Osteocyte (in vitro differentiated cells): ENCODE results near the gene BBX. TPM values are rescaled to one million over a fixed set of nuclear protein-coding genes. Genes with fewer than 3 reads are reported as not detected.

Experiments
- DNase-seq: peaks from one replicate; pipeline ENCODE4 v3.0.0; 2021; ENCODE audit warnings: mixed read lengths; ENCODE audit not compliant: unreplicated experiment; ENCODE audit errors: extremely low spot score
- H3K27ac Mint-ChIP-seq: one replicate; pipeline ENCODE4 v1.8.0; 2021; ENCODE audit warnings: mild to moderate bottlenecking, mixed read lengths; ENCODE audit not compliant: unreplicated experiment
- H3K27me3 Mint-ChIP-seq: one replicate; pipeline ENCODE4 v1.8.0; 2021; ENCODE audit warnings: mixed read lengths; ENCODE audit not compliant: unreplicated experiment
- H3K36me3 Mint-ChIP-seq: one replicate; pipeline ENCODE4 v1.8.0; 2021; ENCODE audit warnings: mixed read lengths; ENCODE audit not compliant: unreplicated experiment
- H3K4me1 Mint-ChIP-seq: one replicate; pipeline ENCODE4 v1.8.0; 2021; ENCODE audit warnings: mixed read lengths; ENCODE audit not compliant: unreplicated experiment
- H3K4me3 Mint-ChIP-seq: one replicate; pipeline ENCODE4 v1.8.0; 2021; ENCODE audit warnings: mild to moderate bottlenecking, moderate library complexity, mixed read lengths; ENCODE audit not compliant: unreplicated experiment
- H3K9me3 Mint-ChIP-seq: one replicate; pipeline ENCODE4 v1.8.0; 2021; ENCODE audit warnings: mixed read lengths; ENCODE audit not compliant: unreplicated experiment
- total RNA-seq: library from RNA; stranded (reverse); gene quantifications from 2 replicates; pipeline ENCODE4 v1.2.1, GENCODE V29; 2021
- TF ChIP-seq, protein P1 (sequence below): fragments of 200-600 bp; sonication (generic); IDR thresholded peaks from 2 replicates; pipeline ENCODE4 v1.5.0; 2021; ENCODE audit warnings: antibody characterized with exemption, mild to moderate bottlenecking, moderate library complexity

BBX gene
- total RNA-seq, 1 donor from 2014 or later: 92.2 TPM

DNA sequence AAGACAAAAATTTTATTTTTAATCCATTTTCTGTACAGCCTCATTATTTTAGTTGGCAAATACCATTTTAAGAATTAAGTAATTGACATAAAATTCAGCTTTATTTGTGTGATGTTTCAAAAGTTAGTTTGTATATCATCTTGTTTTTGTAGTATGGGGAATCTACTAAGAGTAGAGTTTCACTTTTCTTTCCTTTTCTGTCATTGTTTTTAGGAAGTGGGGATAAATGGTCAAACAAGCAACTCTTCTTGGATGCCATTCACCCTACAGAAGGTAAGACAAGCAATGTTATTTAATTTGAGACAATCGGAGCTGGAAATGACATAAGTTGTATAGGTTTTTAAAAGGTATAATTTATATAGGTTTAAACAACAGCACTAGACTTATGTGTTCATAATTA is 268.3 kb downstream of the BBX start:
- no peak overlapping the region for H3K4me3 Mint-ChIP-seq
- TF ChIP-seq, protein P1, sequence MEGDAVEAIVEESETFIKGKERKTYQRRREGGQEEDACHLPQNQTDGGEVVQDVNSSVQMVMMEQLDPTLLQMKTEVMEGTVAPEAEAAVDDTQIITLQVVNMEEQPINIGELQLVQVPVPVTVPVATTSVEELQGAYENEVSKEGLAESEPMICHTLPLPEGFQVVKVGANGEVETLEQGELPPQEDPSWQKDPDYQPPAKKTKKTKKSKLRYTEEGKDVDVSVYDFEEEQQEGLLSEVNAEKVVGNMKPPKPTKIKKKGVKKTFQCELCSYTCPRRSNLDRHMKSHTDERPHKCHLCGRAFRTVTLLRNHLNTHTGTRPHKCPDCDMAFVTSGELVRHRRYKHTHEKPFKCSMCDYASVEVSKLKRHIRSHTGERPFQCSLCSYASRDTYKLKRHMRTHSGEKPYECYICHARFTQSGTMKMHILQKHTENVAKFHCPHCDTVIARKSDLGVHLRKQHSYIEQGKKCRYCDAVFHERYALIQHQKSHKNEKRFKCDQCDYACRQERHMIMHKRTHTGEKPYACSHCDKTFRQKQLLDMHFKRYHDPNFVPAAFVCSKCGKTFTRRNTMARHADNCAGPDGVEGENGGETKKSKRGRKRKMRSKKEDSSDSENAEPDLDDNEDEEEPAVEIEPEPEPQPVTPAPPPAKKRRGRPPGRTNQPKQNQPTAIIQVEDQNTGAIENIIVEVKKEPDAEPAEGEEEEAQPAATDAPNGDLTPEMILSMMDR: no peak
- no peak overlapping the region for H3K27ac Mint-ChIP-seq
- no peak for DNase-seq
- no peaks in the 10 kb centered on the region for H3K27me3 Mint-ChIP-seq
- H3K36me3 Mint-ChIP-seq: peaks cover 48% of the 10 kb centered on the region
- peaks cover 11% of the 10 kb centered on the region for H3K4me1 Mint-ChIP-seq
- peaks cover 8% of the 10 kb centered on the region for H3K9me3 Mint-ChIP-seq

DNA sequence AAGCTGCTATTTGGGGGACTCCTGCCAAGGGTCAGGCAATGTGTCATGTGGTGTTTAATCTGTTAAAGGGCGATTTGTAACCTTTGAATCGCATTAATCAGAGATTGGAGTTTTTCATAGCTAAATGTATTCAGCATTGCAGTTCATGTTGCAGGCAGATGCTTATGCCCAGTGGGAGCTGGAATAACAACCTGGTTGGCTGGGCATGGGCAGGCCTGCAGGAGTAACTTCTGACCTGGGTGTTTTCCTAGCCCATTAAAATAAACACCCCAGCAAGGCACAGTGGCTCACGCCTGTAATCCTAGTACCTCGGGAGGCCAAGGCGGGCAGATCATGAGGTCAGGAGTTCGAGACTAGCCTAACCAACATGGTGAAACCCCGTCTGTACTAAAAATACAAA is 268.7 kb downstream of the BBX start:
- Mint-ChIP-seq H3K27ac (no peak overlapping the region), H3K36me3 (peaks cover 44% of the 10 kb centered on the region), H3K4me3 (no peak overlapping the region), H3K27me3 (no peaks in the 10 kb centered on the region), H3K4me1 (peaks cover 12% of the 10 kb centered on the region), H3K9me3 (peaks cover 8% of the 10 kb centered on the region)
- TF ChIP-seq, protein P1: no peak
- no peak for DNase-seq

DNA sequence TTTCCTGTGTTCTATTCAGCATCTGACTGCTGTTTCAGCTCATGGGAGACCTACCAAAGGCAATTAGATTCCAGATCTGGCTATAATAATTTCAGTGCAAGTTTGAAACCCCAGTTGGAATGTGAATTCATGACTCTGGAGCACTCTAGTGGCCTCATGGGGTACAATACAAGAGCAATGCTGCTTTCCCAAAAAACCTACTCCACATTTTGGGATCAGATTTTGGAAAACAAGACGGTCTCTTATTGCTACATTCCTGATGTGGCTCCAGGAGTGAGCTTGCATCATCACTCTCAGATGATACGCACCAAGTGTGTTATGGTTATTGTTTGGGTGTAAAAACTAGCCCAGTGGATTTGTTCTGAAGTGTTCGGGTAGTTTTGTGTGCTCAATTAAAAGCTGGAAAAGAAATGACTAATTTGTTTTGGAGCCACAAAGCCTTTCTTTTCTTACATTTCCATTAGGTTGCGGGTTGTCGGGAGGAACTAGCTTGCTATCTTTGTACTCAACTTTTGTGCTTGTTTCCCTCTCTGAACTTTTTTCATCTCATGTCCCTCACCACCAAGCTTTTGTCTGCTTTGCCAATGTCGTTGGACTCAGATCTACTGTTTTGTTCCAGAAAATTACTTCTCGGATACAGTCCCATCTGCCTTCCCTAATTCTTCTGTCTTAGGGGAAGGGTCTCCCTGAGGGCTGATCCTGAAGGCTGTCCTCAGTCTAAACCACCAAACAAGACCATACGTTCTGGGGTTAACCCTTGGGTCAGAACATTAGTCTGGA is 272.1 kb downstream of the BBX start:
- Mint-ChIP-seq H3K4me3 (no peak overlapping the region), H3K27ac (no peak overlapping the region), H3K36me3 (peaks cover 48% of the 10 kb centered on the region), H3K9me3 (peaks cover 8% of the 10 kb centered on the region), H3K4me1 (peaks cover 35% of the 10 kb centered on the region), H3K27me3 (no peaks in the 10 kb centered on the region)
- no peak for DNase-seq
- TF ChIP-seq, protein P1: no peak

DNA sequence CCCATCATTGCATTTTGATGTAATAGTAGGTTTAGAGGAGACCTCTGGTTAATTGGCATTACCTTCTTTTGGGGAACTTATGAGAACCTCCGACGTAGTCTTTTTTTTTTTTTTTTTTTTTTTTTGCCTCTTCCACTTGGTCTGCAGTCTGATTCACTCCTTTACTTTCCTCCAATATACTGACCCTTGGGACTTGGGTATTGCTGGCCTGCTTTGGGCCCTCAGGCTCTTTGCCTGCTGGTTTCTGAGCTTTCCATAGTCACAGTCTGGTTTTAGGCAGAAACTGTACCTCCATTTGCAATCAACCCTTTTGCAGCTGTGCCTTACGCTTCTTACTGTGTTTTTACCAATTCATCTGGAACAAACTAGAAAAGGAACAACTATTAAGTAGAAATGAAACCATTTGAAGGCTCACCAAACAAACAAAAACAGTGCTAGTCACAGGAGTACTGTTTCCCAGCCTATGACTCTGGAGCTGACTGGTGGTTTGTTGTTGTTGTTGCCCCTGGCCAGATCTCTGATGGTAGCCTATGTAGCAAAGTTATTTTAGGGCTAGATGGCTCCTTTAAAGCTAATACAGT is 272.8 kb downstream of the BBX start:
- H3K4me1 Mint-ChIP-seq: peaks cover 42% of the 10 kb centered on the region
- TF ChIP-seq, protein P1: no peak
- H3K36me3 Mint-ChIP-seq: peaks cover 44% of the 10 kb centered on the region
- DNase-seq: no peak
- H3K4me3 Mint-ChIP-seq: no peak overlapping the region
- H3K27ac Mint-ChIP-seq: peak overlapping the region; percentile 73
- peaks cover under 1% of the 10 kb centered on the region for H3K9me3 Mint-ChIP-seq
- no peaks in the 10 kb centered on the region for H3K27me3 Mint-ChIP-seq

DNA sequence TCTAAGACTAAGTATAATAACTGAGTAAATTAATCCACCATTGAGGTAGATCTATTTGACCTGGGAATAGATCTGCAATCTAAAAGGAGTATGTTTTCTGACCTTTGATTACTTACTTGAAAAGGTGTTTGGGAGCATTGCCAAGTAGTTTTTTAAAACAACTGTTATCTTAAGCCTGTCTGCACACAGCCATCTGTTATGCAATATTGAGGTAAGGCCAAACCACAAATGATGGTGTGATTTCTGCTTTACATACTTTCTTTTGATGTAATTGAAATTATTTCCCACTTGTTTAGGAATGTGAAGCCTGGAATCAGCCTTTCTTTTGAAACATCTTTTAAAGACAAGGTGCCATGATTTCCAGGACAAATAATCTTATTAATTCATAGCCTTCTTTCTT is 274.0 kb downstream of the BBX start:
- DNase-seq: no peak
- peaks cover 48% of the 10 kb centered on the region for H3K4me1 Mint-ChIP-seq

More for the DNA sequence above, 274.0 kb downstream of the BBX start:
- Mint-ChIP-seq H3K9me3 (no peaks in the 10 kb centered on the region), H3K4me3 (no peak overlapping the region), H3K36me3 (peaks cover 46% of the 10 kb centered on the region), H3K27ac (no peak overlapping the region), H3K27me3 (no peaks in the 10 kb centered on the region)
- TF ChIP-seq, protein P1: no peak
